ENCODE measurements around the gene SLC2A4.
A peak's percentile ranks its signal among the peaks of the same experiment; 100 is the strongest.
"Not testable (repeated sequence)": the region's sequence is repeated elsewhere in the genome, so short reads cannot be mapped to it uniquely, and the experiment has no call there.

SLC2A4 gene

GRCh38 chr17:7326186-7326585, 44.7 kb downstream of the SLC2A4 start:
- no peak overlapping the region for H3K4me3 ChIP-seq (ENCODE audit: insufficient read depth, low read depth, low read length, poor library complexity, severe bottlenecking)
- peaks cover 15% of the 10 kb centered on the region for H3K4me1 ChIP-seq (ENCODE audit: control insufficient read depth, insufficient read depth, low read length, poor library complexity, severe bottlenecking)
- no peaks in the 10 kb centered on the region for H3K27me3 ChIP-seq (replicated peaks; ENCODE audit: control insufficient read depth, insufficient read depth, low read length, poor library complexity, severe bottlenecking)
- peaks cover 43% of the 10 kb centered on the region for H3K36me3 ChIP-seq (ENCODE audit: control insufficient read depth, insufficient read depth, low read length)
- DNase-seq = no peak
- H3K9me3 ChIP-seq (ENCODE audit: control insufficient read depth, low read length) = no peaks in the 10 kb centered on the region
- H3K27ac ChIP-seq (ENCODE audit: insufficient read depth, low read length, poor library complexity, severe bottlenecking) = no peak overlapping the region

GRCh38 chr17:7327056-7327455, 45.5 kb downstream of the SLC2A4 start:
- DNase-seq = no peak
- Histone ChIP-seq H3K36me3 (ENCODE audit: control insufficient read depth, insufficient read depth, low read length) (peaks cover 35% of the 10 kb centered on the region), H3K4me1 (ENCODE audit: control insufficient read depth, insufficient read depth, low read length, poor library complexity, severe bottlenecking) (peaks cover 19% of the 10 kb centered on the region), H3K4me3 (ENCODE audit: insufficient read depth, low read depth, low read length, poor library complexity, severe bottlenecking) (no peak overlapping the region), H3K9me3 (ENCODE audit: control insufficient read depth, low read length) (no peaks in the 10 kb centered on the region), H3K27ac (ENCODE audit: insufficient read depth, low read length, poor library complexity, severe bottlenecking) (no peak overlapping the region), H3K27me3 (replicated peaks; ENCODE audit: control insufficient read depth, insufficient read depth, low read length, poor library complexity, severe bottlenecking) (no peaks in the 10 kb centered on the region)

GRCh38 chr17:7327501-7327900, 46.0 kb downstream of the SLC2A4 start:
- Histone ChIP-seq H3K9me3 (ENCODE audit: control insufficient read depth, low read length) (no peaks in the 10 kb centered on the region), H3K4me1 (ENCODE audit: control insufficient read depth, insufficient read depth, low read length, poor library complexity, severe bottlenecking) (peaks cover 23% of the 10 kb centered on the region), H3K27ac (ENCODE audit: insufficient read depth, low read length, poor library complexity, severe bottlenecking) (no peak overlapping the region), H3K4me3 (ENCODE audit: insufficient read depth, low read depth, low read length, poor library complexity, severe bottlenecking) (no peak overlapping the region), H3K36me3 (ENCODE audit: control insufficient read depth, insufficient read depth, low read length) (peaks cover 32% of the 10 kb centered on the region), H3K27me3 (replicated peaks; ENCODE audit: control insufficient read depth, insufficient read depth, low read length, poor library complexity, severe bottlenecking) (no peaks in the 10 kb centered on the region)
- DNase-seq = no peak

- no peaks in the 10 kb centered on the region for H3K27me3 ChIP-seq (replicated peaks; ENCODE audit: control insufficient read depth, insufficient read depth, low read length, poor library complexity, severe bottlenecking)
- no peak overlapping the region for H3K27ac ChIP-seq (ENCODE audit: insufficient read depth, low read length, poor library complexity, severe bottlenecking)
- H3K9me3 ChIP-seq (ENCODE audit: control insufficient read depth, low read length) = no peaks in the 10 kb centered on the region
- DNase-seq = no peak
- peaks cover 24% of the 10 kb centered on the region for H3K4me1 ChIP-seq (ENCODE audit: control insufficient read depth, insufficient read depth, low read length, poor library complexity, severe bottlenecking)
- H3K36me3 ChIP-seq (ENCODE audit: control insufficient read depth, insufficient read depth, low read length) = peaks cover 27% of the 10 kb centered on the region
- H3K4me3 ChIP-seq (ENCODE audit: insufficient read depth, low read depth, low read length, poor library complexity, severe bottlenecking) = no peak overlapping the region
These were observed 46.5 kb downstream of the SLC2A4 start for GRCh38 chr17:7328009-7328408.

GRCh38 chr17:7328840-7329373, 47.4 kb downstream of the SLC2A4 start, which contains the start of gene NEURL4:
Gene NEURL4, minus strand, starts transcription at chr17:7329335. Its CDS starts 23 bp downstream, at chr17:7329312.
- Histone ChIP-seq H3K4me3 (ENCODE audit: insufficient read depth, low read depth, low read length, poor library complexity, severe bottlenecking) (peak within 1 kb of the TSS; percentile 90), H3K27me3 (replicated peaks; ENCODE audit: control insufficient read depth, insufficient read depth, low read length, poor library complexity, severe bottlenecking) (no peaks in the 10 kb centered on the region), H3K27ac (ENCODE audit: insufficient read depth, low read length, poor library complexity, severe bottlenecking) (peak within 1 kb of the TSS; percentile 85), H3K36me3 (ENCODE audit: control insufficient read depth, insufficient read depth, low read length) (peaks cover 18% of the 10 kb centered on the region), H3K4me1 (ENCODE audit: control insufficient read depth, insufficient read depth, low read length, poor library complexity, severe bottlenecking) (peaks cover 29% of the 10 kb centered on the region), H3K9me3 (ENCODE audit: control insufficient read depth, low read length) (no peaks in the 10 kb centered on the region)
- DNase-seq = no peak

GRCh38 chr17:7329374-7329996, 48.0 kb downstream of the SLC2A4 start:
- H3K27ac ChIP-seq (ENCODE audit: insufficient read depth, low read length, poor library complexity, severe bottlenecking) = peak overlapping the region; percentile 85
- H3K27me3 ChIP-seq (replicated peaks; ENCODE audit: control insufficient read depth, insufficient read depth, low read length, poor library complexity, severe bottlenecking) = no peaks in the 10 kb centered on the region
- peaks cover 28% of the 10 kb centered on the region for H3K4me1 ChIP-seq (ENCODE audit: control insufficient read depth, insufficient read depth, low read length, poor library complexity, severe bottlenecking)
- peak; percentile 90 to 95 (median 94) for DNase-seq
- H3K36me3 ChIP-seq (ENCODE audit: control insufficient read depth, insufficient read depth, low read length) = peaks cover 16% of the 10 kb centered on the region
- H3K4me3 ChIP-seq (ENCODE audit: insufficient read depth, low read depth, low read length, poor library complexity, severe bottlenecking) = peak overlapping the region; percentile 90
- no peaks in the 10 kb centered on the region for H3K9me3 ChIP-seq (ENCODE audit: control insufficient read depth, low read length)

- DNase-seq = peak; percentile 63 to 75 (median 73)
- no peaks in the 10 kb centered on the region for H3K27me3 ChIP-seq (replicated peaks; ENCODE audit: control insufficient read depth, insufficient read depth, low read length, poor library complexity, severe bottlenecking)
- peaks cover 16% of the 10 kb centered on the region for H3K36me3 ChIP-seq (ENCODE audit: control insufficient read depth, insufficient read depth, low read length)
- H3K27ac ChIP-seq (ENCODE audit: insufficient read depth, low read length, poor library complexity, severe bottlenecking) = peak overlapping the region; percentile 85
- no peaks in the 10 kb centered on the region for H3K9me3 ChIP-seq (ENCODE audit: control insufficient read depth, low read length)
- H3K4me3 ChIP-seq (ENCODE audit: insufficient read depth, low read depth, low read length, poor library complexity, severe bottlenecking) = peak overlapping the region; percentile 90
- peaks cover 32% of the 10 kb centered on the region for H3K4me1 ChIP-seq (ENCODE audit: control insufficient read depth, insufficient read depth, low read length, poor library complexity, severe bottlenecking)
These were observed 48.6 kb downstream of the SLC2A4 start for GRCh38 chr17:7329997-7330637.

GRCh38 chr17:7330638-7331015, 49.1 kb downstream of the SLC2A4 start:
- Histone ChIP-seq H3K4me1 (ENCODE audit: control insufficient read depth, insufficient read depth, low read length, poor library complexity, severe bottlenecking) (peaks cover 37% of the 10 kb centered on the region), H3K4me3 (ENCODE audit: insufficient read depth, low read depth, low read length, poor library complexity, severe bottlenecking) (peak overlapping the region; percentile 90), H3K27ac (ENCODE audit: insufficient read depth, low read length, poor library complexity, severe bottlenecking) (peak overlapping the region; percentile 85), H3K9me3 (ENCODE audit: control insufficient read depth, low read length) (no peaks in the 10 kb centered on the region), H3K27me3 (replicated peaks; ENCODE audit: control insufficient read depth, insufficient read depth, low read length, poor library complexity, severe bottlenecking) (no peaks in the 10 kb centered on the region), H3K36me3 (ENCODE audit: control insufficient read depth, insufficient read depth, low read length) (peaks cover 11% of the 10 kb centered on the region)
- no peak for DNase-seq

- H3K27ac ChIP-seq (ENCODE audit: insufficient read depth, low read length, poor library complexity, severe bottlenecking) = no peak overlapping the region
- H3K4me3 ChIP-seq (ENCODE audit: insufficient read depth, low read depth, low read length, poor library complexity, severe bottlenecking) = peak overlapping the region; percentile 15
- H3K4me1 ChIP-seq (ENCODE audit: control insufficient read depth, insufficient read depth, low read length, poor library complexity, severe bottlenecking) = peaks cover 46% of the 10 kb centered on the region
- H3K9me3 ChIP-seq (ENCODE audit: control insufficient read depth, low read length) = no peaks in the 10 kb centered on the region
- H3K27me3 ChIP-seq (replicated peaks; ENCODE audit: control insufficient read depth, insufficient read depth, low read length, poor library complexity, severe bottlenecking) = no peaks in the 10 kb centered on the region
- H3K36me3 ChIP-seq (ENCODE audit: control insufficient read depth, insufficient read depth, low read length) = no peaks in the 10 kb centered on the region
- DNase-seq = no peak
These were observed 50.6 kb downstream of the SLC2A4 start for GRCh38 chr17:7332111-7332510.

GRCh38 chr17:7332600-7333069, 51.1 kb downstream of the SLC2A4 start:
- not testable (repeated sequence) for H3K27me3 ChIP-seq (replicated peaks; ENCODE audit: control insufficient read depth, insufficient read depth, low read length, poor library complexity, severe bottlenecking); H3K36me3 ChIP-seq (ENCODE audit: control insufficient read depth, insufficient read depth, low read length); H3K9me3 ChIP-seq (ENCODE audit: control insufficient read depth, low read length)
- peak overlapping the region; percentile 9 for H3K27ac ChIP-seq (ENCODE audit: insufficient read depth, low read length, poor library complexity, severe bottlenecking)
- DNase-seq = peak in 1 of 3 donors; percentile 60
- H3K4me3 ChIP-seq (ENCODE audit: insufficient read depth, low read depth, low read length, poor library complexity, severe bottlenecking) = peak overlapping the region; percentile 15
- peaks cover 51% of the 10 kb centered on the region for H3K4me1 ChIP-seq (ENCODE audit: control insufficient read depth, insufficient read depth, low read length, poor library complexity, severe bottlenecking)

Data from effector memory CD4-positive, alpha-beta T cell (primary cell).